ENCODE data around the gene HTT.

The HTT gene

DNA sequence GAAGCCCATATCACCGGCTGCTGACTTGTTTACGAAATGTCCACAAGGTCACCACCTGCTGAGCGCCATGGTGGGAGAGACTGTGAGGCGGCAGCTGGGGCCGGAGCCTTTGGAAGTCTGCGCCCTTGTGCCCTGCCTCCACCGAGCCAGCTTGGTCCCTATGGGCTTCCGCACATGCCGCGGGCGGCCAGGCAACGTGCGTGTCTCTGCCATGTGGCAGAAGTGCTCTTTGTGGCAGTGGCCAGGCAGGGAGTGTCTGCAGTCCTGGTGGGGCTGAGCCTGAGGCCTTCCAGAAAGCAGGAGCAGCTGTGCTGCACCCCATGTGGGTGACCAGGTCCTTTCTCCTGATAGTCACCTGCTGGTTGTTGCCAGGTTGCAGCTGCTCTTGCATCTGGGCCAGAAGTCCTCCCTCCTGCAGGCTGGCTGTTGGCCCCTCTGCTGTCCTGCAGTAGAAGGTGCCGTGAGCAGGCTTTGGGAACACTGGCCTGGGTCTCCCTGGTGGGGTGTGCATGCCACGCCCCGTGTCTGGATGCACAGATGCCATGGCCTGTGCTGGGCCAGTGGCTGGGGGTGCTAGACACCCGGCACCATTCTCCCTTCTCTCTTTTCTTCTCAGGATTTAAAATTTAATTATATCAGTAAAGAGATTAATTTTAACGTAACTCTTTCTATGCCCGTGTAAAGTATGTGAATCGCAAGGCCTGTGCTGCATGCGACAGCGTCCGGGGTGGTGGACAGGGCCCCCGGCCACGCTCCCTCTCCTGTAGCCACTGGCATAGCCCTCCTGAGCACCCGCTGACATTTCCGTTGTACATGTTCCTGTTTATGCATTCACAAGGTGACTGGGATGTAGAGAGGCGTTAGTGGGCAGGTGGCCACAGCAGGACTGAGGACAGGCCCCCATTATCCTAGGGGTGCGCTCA is 165.8 kb downstream of the HTT start:
- TF ChIP-seq CTCF (IDR thresholded peaks at IDR 0.05): no peak

DNA sequence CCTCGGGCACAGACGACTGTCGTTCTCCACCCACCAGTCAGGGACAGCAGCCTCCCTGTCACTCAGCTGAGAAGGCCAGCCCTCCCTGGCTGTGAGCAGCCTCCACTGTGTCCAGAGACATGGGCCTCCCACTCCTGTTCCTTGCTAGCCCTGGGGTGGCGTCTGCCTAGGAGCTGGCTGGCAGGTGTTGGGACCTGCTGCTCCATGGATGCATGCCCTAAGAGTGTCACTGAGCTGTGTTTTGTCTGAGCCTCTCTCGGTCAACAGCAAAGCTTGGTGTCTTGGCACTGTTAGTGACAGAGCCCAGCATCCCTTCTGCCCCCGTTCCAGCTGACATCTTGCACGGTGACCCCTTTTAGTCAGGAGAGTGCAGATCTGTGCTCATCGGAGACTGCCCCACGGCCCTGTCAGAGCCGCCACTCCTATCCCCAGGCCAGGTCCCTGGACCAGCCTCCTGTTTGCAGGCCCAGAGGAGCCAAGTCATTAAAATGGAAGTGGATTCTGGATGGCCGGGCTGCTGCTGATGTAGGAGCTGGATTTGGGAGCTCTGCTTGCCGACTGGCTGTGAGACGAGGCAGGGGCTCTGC is 166.5 kb downstream of the HTT start:
- TF ChIP-seq CTCF (IDR thresholded peaks at IDR 0.05): no peak

DNA sequence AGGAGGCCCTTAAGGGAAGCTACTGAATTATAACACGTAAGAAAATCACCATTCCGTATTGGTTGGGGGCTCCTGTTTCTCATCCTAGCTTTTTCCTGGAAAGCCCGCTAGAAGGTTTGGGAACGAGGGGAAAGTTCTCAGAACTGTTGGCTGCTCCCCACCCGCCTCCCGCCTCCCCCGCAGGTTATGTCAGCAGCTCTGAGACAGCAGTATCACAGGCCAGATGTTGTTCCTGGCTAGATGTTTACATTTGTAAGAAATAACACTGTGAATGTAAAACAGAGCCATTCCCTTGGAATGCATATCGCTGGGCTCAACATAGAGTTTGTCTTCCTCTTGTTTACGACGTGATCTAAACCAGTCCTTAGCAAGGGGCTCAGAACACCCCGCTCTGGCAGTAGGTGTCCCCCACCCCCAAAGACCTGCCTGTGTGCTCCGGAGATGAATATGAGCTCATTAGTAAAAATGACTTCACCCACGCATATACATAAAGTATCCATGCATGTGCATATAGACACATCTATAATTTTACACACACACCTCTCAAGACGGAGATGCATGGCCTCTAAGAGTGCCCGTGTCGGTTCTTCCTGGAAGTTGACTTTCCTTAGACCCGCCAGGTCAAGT is 167.5 kb downstream of the HTT start:
- no peak for TF ChIP-seq CTCF (IDR thresholded peaks at IDR 0.05)

GRCh38 chr4:3243136-3243780 is 168.8 kb downstream of the HTT start:
- no peak for TF ChIP-seq CTCF (IDR thresholded peaks at IDR 0.05)

- no peak for TF ChIP-seq CTCF (IDR thresholded peaks at IDR 0.05)
Observed at GRCh38 chr4:3244002-3244401, 169.5 kb downstream of the HTT start.

DNA sequence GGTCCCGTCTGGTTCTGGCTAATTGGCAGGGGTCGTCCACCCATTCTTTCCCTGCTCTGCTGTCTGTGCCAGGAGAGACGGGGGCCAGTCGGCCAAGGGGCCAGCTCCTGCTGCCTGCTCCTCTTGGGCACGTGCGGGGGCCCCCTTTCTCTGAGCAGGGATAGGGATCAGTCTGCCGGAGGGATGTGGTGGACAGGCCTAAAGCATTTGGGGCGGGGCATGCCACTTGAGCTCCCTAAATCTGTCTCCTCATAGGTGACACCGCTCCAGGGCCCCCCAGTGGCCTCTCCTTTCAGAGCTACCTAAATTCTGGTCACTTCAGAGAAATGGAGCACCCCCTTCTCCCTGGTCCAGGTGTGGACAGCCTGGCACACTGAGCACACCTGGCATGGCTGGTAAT is 170.3 kb downstream of the HTT start:
- TF ChIP-seq CTCF (IDR thresholded peaks at IDR 0.05): no peak

DNA sequence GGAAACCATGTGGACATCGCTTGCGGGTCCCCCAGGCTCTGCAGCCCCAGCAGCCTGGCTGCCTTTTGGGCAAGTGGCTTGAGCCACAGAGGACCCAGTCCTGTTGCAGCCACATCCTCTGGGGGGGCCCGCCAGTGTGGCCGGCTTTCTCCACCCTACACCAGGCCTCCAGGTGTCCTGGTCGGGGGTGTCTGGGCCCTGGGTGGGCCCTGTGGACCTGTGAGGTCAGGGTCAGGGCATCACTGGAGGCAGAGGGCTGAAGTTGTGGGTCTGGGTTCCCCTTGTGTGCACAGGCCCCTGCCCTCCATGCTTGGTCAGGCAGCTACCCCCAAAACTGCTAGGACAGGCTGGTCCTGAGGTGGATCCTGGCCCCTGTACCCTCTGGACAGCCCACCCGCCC is 171.2 kb downstream of the HTT start:
- no peak for TF ChIP-seq CTCF (IDR thresholded peaks at IDR 0.05)

Data from LNCAP (cell line).